OCI-M2 (cell line): ENCODE measurements around the gene L1CAM.
"Not testable (repeated sequence)": the region's sequence is repeated elsewhere in the genome, so short reads cannot be mapped to it uniquely, and the experiment has no call there.

Source experiments
- DNase-seq: peaks from one replicate; lab custom pipeline; 2025; ENCODE audit not compliant: unreplicated experiment; lab: John Stamatoyannopoulos, UW

The L1CAM gene

DNA sequence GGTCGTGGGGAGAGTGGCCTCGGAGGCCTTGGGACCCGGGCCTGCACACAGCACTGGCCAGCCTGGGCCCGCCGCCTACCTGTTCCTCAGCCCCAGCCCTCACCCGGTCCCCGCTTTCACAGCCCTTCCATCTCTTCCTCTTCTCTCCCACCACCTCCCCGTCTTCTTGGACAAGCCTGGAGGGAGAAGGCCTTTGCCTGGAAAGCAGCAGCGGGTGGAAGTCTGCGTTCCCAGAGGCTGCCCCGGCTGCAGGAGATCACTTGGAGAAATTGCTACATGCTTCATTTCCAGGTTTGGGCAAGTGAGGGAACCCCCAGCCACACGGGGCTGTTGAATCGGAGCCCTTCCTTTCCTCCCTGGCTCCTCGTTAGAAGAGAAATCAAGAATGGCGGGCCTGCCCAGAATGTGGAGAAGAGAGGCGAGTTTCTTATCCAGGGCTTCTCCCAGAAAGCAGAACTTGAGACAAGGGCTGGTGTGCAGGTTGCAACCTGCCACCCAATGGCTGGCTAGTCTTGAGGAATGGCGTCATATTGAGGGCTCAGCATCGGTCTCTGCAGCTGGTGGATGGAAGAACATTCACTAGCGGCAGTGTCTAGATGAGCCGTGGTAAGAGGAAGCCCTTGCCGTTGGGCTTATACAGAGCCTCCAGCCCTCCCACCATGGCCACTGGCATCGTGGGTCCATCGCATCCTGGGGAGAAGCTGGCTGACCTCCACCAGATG, 54.4 kb downstream of the L1CAM start:
- no peak for DNase-seq

DNA sequence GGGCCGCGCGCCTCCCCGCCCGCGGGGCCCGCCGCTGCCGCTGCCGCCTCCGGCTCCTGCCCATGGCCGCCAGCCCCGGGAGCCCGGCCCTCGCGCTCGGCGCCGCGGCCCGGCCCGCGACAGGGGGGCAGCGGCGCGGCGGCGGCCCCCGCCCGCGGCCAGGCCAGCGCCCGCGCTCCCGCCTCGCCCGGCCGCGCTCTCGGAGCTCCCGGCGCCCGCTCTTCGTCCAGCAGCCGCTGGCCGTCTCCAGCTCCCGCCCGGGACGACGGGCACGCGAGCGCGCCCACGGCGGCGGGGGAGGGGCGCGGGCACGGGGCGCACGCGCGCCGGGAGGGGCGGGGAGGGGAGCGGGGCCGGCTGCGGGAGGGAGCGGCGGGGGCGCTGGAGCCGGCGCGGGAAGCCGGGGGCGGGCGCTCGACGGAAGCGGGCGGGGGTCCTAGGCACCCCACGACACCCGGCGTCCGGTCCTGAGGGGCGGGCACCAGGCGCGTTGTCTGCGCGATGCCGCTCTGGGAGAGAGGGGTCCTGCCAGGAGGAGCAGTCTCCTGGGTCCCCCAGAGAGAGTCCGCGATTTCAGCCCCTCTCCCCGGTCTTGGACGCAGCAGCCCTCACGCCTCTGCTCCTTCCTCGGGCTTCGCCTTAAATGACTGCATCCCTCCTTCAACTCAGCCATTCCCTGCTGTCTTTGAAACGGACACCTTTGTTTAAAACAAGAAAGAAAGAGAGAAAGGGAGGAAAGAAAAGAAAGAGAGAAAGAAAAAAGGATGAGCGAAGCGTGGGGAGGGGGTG, 55.1 kb downstream of the L1CAM start:
- no peak for DNase-seq

DNA sequence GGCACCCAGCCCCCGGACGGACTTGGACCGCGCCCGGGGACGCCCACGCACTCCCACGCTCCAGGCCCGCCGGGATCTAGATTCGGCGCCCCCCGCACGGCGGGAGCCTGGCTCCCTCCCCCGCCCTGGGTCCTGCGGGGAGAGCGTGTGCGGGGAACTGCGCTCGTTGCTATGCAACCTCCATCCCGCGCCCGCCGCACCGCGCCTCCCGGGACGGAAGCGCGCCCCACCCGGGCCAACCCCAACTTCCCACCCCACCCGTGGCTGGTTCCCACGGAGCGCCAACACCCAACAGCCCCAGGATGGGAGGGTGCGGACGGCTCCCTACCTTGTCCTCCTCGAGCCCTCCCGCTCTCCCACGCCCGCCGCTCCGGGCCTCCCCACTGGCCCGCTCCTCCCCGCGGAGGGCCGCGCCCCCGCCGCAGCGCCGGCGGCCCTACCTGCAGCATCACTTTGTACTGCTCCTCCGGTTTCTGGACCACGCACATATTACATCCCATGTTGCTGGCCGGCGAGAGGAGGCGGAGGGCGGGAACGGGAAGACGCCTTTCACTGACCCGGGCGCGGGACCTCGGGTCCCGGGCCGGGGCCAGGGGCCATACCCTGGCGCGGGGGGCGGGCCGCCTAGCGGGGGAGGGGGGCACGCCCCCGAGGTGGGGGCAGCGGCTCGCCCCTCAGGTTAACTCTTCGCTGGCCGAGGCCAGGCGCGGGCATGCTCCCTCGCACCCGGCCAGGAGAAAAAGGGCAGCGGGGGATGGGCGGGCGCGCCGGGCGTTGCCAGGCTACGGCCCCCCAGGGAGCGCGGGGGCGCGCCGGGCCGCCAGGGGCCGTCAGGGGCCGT, 56.0 kb downstream of the L1CAM start, which contains the start of gene PDZD4:
Gene PDZD4 (minus strand): TSS at position 746 of the 841 bp plus-strand sequence. CDS start 246 bp downstream, at position 500.
- DNase-seq, result no peak

DNA sequence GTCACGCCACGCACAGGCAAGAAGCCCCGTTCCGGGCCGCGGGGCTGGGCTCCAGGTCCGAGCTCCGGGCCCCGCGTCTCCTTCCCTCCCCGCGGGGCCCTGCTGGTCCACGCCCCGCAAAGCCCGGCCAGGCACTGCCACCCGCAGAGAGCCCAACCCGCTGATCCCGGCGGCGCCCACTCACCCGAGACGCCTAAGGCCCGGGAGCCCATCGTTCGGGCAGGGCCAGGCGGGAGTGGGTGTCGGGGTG, 56.5 kb downstream of the L1CAM start:
- no peak for DNase-seq

DNA sequence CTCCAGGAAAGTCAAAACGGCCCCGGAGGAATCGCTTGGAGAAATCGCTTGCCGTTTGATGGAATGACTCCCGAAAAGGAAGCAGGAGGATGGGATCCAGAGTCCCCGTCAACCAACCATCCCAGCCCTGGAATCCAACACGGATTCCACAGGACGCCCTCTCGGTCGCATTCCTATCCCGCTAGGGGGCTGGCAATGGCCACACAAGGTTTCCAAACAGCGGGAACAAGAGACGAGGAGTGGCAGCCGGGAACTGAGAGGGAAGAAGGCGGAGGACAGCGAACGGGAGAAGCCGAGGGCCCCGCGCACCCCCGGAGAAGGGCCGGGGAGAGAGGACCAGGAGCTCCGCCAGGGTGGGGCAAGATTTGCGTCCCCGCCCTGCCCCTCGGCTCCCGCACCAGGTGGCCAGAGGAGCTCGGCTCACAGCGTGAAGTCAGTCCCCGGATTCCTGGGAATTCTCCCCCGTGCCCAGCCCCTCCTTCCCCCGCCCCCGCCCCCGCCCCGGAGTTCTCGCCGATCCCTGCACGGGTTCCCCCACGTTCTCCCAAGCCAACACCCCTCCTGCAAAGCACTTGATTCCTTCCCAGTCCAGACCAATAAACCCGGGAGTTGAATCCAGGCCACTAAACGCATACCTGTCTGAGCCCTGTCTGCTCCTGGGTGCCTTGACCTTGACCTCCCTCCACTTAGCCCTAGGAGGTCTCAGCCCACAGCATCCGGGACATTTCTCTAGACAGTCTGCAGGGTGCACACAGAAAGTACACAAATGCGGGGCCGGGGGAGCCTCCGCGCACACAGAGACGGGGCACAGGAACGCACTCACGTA, 57.0 kb downstream of the L1CAM start:
- no peak for DNase-seq

DNA sequence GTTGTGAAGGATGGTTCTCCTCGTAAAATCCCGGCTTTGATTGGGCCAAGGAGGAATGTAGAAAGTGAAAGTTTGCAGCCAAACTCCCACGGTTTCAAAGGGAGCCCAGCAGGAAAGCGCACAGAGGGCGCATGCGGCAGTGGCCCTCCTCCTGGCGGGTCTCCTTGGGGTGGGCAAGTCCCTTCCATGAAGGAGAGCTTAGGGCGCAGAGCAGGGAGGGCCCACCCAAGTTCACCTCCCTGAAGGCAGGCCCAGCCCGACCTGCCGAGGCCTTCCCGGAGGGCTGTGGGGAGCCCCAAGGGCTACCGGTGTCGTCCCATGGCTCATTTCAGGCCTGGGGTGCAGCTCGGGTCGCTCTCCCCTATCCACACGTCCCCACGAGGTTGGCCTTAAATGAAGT, 57.7 kb downstream of the L1CAM start:
- no peak for DNase-seq

DNA sequence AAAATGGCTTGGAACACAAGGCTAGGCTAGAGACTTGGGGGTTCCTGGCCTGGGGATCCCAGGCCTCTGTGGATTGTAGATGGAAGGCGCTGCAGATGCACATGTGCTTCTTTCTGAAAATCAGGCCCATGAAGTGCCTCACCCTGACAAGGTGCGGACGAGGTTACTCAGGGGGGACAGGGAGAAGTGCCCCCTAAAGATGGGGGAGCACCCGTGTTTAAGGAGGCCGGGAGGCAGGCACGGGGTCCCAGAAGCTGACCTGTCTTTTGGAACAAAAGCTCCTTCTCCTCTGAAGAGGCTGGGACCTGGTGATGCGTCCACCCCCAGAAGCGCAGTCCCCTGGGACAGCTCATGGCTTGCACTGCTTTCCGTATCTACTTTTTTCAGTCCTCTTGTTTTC, 58.1 kb downstream of the L1CAM start:
- DNase-seq, result no peak

DNA sequence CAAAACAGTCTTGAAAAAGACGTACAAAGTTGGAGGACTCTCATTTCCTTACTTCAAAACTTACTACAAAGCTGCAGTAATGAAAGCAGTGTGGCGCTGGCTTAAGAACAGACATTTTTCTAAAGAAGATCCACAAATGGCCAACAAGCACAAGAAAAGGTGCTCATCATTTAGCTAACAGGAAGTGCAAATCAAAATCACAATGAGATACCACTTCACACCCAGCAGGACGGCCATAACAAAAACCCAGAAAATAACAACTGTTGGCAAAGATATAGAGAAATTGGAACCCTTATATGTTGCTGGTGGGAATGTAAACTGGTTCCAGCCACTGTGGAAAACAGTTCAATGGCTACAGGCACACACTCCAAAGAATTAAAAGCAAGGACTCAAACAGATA, 59.0 kb downstream of the L1CAM start:
- DNase-seq, result no peak

DNA sequence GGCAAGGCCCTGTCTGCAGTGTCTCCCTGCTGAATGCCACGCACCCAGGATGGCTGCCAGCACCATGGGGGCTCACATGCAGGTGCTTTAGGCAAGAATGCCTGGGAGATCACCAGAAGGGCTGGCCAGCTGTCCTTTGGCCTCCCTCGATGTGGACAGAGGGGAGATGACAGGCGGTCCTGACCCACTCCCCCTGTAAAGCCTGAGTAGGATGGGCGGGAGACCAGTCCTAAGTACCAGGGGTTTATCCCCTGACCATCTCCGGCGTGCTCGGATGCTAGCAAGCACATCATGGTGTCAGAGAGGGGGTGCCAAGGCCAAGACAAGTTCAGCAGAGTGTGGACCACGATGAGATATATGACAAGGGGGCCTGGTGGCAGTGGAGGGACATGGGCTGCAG, 60.9 kb downstream of the L1CAM start:
- DNase-seq, result no peak

DNA sequence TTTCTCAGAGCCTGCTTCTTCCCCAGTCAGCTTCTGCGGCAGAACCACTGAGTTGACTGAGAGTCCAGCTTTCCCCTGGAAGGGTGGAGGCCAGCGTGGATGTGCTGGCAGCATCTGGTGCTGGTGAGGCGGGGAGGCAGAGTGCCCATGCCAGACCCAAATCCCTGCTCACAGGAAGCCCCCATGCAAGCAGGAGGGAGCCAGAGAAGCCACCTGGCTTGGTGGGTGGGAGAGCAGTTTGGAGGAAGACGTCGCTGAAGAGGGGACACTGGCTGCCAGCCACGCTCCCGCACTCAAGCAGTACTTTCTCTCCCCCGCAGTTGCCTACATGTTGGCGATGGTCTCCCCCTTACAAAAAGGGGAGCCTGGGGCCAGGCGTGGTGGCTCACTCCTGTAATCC, 61.6 kb downstream of the L1CAM start:
- DNase-seq, result no peak

DNA sequence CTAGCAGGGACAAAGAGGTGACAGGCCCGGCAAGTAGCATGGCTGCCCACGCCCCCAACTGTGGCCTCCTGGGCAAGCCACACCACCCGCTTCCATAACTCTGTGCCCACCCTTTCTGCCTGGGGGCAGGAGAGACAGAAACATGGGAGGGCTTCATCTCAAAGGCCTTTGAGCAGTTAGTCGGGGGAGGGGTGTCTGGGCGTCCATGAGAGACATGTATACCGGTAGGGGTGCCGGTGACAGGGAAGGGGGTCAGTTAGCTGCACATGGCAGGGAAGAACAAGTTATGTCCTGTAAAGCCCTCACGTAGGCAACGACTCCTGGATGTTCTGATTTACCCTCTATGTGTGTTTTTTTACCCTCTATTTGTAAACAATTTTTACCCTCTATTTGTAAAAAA, 64.9 kb downstream of the L1CAM start:
- DNase-seq, result no peak

DNA sequence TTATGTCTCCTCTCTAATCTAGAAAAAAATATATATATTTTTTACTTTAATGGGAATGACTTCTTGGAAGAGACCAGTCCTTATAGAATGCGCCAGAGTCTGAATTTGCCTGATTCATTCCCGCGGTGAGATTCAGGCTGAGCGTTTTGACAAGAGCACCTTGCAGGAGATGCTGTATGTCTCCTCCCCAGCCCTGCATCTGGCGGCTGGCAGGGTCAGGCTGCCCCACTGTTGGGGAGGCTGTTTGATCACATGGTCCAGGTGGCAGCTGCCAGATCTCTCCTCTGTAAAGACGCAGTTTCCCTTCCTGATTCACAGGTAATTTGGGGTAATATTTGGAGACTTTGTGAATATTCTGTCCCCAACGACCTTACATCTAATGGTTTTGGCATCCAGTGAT, 65.4 kb downstream of the L1CAM start:
- no peak for DNase-seq

DNA sequence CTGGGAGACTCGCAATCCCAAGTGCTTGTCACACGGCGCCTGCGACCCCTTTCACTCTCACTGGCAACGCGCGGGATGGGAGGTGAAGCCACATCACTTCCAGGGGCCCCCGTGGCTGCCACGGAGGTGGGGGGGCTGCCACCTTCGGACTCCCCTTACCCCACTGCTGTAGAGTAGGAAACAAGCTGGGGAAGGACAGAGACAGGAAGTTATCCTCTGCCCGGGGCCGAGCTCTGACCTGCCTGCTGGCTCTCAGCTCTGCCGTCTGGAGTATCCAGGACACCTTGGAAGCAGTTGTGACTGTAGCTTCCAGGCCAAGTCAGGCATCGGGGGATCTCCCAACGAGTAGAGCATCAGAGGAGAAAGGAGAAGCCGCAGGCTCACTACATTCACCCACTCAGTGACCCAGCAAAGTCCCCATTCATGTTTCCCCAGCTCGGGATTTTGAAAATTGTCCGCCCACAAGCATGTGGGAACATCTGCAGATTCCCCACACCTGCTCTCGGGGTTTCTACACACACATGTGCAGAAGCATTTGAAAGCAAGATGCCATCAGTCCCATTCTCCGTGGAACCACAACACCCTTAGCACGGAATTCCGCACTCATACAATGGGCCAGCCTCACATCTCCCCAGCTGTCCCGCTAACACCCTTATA, 66.5 kb downstream of the L1CAM start:
- no peak for DNase-seq

DNA sequence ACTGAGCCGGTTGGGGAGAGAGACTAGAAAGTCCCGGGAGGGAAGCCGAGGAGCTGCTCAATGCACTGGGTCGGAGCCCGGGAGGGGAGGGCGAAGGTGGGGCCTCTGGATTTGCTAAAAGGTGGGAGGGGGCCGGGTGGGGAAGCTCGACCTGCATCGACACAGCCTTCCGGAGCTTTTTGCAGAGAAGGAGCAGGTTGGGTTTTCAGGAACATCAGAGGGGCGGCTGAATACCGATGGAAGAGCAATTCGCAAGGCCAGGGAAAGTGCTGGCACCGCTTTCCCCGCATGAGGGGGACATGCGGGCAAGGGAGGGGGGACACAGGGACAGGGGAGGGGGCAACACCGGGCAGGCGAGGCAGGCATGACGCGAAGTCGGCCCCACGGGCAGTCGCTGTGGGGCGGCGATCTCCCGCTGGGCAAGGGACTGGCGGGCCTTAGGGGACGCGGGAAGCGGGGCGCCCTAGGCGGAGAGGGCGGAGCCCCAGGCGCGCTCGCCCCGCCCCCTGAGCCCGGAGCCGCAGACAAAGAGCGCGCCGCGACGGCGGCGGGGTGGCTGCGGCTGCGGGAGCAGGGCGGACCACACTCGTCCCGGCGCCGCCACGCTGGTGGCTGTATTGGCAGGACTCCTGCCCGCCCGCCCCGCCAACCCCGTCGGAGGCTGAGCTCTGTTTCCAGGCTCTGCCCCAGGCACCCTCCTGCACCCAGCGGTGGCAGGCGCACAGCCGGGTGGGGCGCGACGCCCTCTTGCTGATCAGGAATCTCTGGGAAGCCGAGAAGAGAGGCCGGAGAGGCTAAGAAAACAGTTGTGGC, 67.2 kb downstream of the L1CAM start:
- DNase-seq, result no peak

DNA sequence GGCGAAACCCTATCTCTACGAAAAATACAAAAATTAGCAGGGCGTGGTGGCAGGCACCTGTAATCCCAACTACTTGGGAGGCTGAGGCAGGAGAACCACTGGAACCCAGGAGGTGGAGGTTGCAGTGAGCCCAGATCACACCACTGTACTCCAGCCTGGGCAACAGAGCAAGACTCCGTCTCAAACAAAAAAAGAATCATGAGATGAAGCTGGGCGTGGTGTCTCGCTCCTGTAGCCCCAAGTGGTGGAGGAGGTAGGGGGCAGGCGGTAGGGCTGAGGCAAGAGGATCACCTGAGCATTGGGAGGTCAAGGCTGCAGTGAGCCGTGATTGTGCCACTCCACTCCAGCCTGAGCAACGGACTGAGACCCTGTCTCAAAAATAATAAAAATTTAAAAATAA, 67.9 kb downstream of the L1CAM start:
- not testable (repeated sequence) for DNase-seq

DNA sequence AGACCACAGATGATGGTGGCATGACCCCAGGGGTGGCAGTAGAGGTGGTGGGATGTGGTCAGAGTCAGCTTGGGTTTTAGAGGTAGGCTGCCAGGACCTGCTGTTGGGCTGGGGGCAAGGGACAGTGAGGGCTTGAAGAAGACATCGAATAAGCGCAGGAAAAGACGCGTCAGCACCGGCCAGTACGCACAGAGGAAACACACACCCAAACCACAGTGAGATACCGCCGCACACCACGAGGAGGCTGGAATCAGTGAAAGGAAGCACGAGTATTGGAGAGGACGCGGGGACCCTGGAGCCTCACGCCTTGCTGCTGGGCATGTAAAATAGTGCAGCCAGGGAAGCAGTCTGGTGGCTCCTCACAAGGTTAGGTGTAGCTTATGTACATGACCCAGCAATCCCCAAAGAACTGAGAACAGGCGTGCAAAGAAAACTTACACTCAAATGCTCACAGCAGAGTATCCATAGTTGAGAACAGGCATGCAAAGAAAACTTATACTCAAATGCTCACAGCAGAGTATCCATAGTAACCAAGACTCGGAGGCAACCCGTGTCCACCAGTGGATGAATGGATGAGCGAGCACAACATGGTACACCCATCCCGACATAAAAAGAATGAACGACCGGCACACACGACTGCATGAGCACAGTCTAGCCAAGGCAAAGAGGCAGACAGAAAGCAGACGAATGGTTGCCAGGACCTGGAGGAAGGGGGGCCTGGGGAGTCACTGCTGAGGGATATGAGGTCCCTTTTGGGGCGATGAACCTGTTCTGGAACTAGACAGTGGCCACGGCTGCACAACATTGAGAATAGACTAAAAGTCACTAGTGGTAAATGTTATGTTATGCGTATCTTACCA, 68.9 kb downstream of the L1CAM start:
- DNase-seq, result no peak

DNA sequence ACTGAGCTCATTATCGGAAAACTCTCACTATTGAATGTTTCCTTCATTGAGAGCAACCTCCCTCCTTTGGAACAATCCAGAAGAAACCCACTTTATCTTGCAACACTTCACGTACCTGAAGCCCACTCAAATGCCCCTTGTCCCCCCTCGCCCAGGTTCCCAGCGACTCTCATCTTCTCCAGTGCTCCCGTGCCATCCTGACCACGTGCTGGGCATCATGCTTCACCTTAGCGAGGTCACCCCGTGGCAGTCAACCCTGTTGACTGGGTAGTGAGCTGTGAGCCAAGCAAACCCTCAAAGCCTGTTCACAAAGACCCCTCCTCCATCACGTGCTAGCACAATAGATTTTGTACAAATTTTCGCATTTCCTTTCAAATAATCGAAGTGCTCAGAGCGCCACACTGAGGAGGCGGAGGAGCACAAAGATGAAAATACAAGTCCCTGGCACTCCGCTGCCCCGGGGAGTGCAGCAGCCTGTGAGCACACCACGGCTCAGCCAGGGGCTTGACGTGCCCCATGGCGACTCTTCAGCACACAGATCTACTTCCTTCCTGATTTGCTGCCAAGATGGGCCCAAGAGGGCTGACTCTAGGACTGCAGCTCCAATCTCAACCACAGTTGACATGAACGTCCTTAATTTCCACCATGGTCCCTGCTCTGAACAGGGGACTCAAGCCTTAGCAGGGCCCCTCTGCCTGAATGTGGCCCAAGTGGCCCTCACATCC, 71.2 kb downstream of the L1CAM start:
- no peak for DNase-seq

DNA sequence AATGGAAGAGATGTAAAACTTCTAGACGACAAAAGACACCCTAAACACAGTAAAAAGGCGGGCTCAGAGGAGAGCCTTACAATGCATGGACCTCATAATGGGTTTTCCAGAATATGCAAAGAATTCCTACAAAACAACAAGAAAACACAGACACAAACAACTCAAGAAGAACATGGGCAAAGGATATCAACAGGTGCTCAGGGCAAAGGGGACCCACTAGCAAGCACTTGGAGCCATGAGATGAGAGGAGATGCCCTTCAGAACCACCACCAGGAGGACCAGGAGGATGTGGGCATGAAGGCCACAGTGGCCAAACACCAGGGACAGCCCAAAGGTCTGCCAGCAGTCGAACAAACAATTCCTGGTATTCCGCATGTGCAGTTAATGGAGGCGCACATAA, 72.8 kb downstream of the L1CAM start:
- DNase-seq, result no peak
